ENCODE results near the gene GNAO1.

Gene GNAO1

GRCh38 chr16:56203052-56203451 lies 11.8 kb downstream of the GNAO1 start:
- H3K4me3 ChIP-seq (replicated peaks; ENCODE audit: insufficient read depth, low read length): no peak overlapping the region
- peak; percentile 10 to 32 for DNase-seq (ENCODE audit: low read depth in 1 of 2, low spot score in 1 of 2)
- H3K27me3 ChIP-seq (ENCODE audit: insufficient read depth, poor library complexity, severe bottlenecking): no peaks in the 10 kb centered on the region
- H3K27ac ChIP-seq (replicated peaks): no peak overlapping the region
- TF ChIP-seq GABPA (IDR thresholded peaks at IDR 0.05; ENCODE audit: low read depth) (no peak), CTCF (IDR thresholded peaks at IDR 0.05; ENCODE audit: insufficient read depth, low read length) (peak; percentile 52)

GRCh38 chr16:56204816-56205215 lies 13.5 kb downstream of the GNAO1 start:
- no peak overlapping the region for H3K27ac ChIP-seq (replicated peaks)
- TF ChIP-seq GABPA (IDR thresholded peaks at IDR 0.05; ENCODE audit: low read depth): no peak
- TF ChIP-seq REST (IDR thresholded peaks at IDR 0.05; ENCODE audit: insufficient replicate concordance, low read depth): no peak
- TF ChIP-seq CTCF (IDR thresholded peaks at IDR 0.05; ENCODE audit: insufficient read depth, low read length): no peak
- TF ChIP-seq POLR2AphosphoS5 (IDR thresholded peaks at IDR 0.05; ENCODE audit: low read depth): no peak
- no peak for TF ChIP-seq SPI1 (IDR thresholded peaks at IDR 0.05; ENCODE audit: borderline replicate concordance, low read depth)
- DNase-seq (ENCODE audit: low read depth in 1 of 2, low spot score in 1 of 2): no peak
- H3K27me3 ChIP-seq (ENCODE audit: insufficient read depth, poor library complexity, severe bottlenecking): peaks cover 2% of the 10 kb centered on the region
- H3K4me3 ChIP-seq (replicated peaks; ENCODE audit: insufficient read depth, low read length): no peak overlapping the region

- H3K27me3 ChIP-seq (ENCODE audit: insufficient read depth, poor library complexity, severe bottlenecking): peaks cover 2% of the 10 kb centered on the region
- H3K4me3 ChIP-seq (replicated peaks; ENCODE audit: insufficient read depth, low read length): no peak overlapping the region
- no peak for DNase-seq (ENCODE audit: low read depth in 1 of 2, low spot score in 1 of 2)
- no peak overlapping the region for H3K27ac ChIP-seq (replicated peaks)
- TF ChIP-seq REST (IDR thresholded peaks at IDR 0.05; ENCODE audit: insufficient replicate concordance, low read depth): no peak
- no peak for TF ChIP-seq POLR2AphosphoS5 (IDR thresholded peaks at IDR 0.05; ENCODE audit: low read depth)
- no peak for TF ChIP-seq GABPA (IDR thresholded peaks at IDR 0.05; ENCODE audit: low read depth)
- no peak for TF ChIP-seq SPI1 (IDR thresholded peaks at IDR 0.05; ENCODE audit: borderline replicate concordance, low read depth)
- TF ChIP-seq CTCF (IDR thresholded peaks at IDR 0.05; ENCODE audit: insufficient read depth, low read length): no peak
Observed at GRCh38 chr16:56206951-56207350, 15.7 kb downstream of the GNAO1 start.

GRCh38 chr16:56207421-56207820 lies 16.1 kb downstream of the GNAO1 start:
- DNase-seq (ENCODE audit: low read depth in 1 of 2, low spot score in 1 of 2): no peak
- TF ChIP-seq POLR2AphosphoS5 (IDR thresholded peaks at IDR 0.05; ENCODE audit: low read depth) (no peak), CTCF (IDR thresholded peaks at IDR 0.05; ENCODE audit: insufficient read depth, low read length) (no peak), REST (IDR thresholded peaks at IDR 0.05; ENCODE audit: insufficient replicate concordance, low read depth) (no peak), GABPA (IDR thresholded peaks at IDR 0.05; ENCODE audit: low read depth) (no peak), SPI1 (IDR thresholded peaks at IDR 0.05; ENCODE audit: borderline replicate concordance, low read depth) (no peak)
- Histone ChIP-seq H3K27ac (replicated peaks) (no peak overlapping the region), H3K27me3 (ENCODE audit: insufficient read depth, poor library complexity, severe bottlenecking) (peaks cover 2% of the 10 kb centered on the region), H3K4me3 (replicated peaks; ENCODE audit: insufficient read depth, low read length) (no peak overlapping the region)
